GM12878 (cell line): ENCODE measurements around the gene ODAD4. TPM values are rescaled to one million over a fixed set of nuclear protein-coding genes. Genes with fewer than 3 reads are reported as not detected.

Source experiments
- BACH1 ChIP-seq: fragments of 450-650 bp; IDR thresholded peaks from 2 replicates; pipeline ENCODE4 v1.6.1; 2017; ENCODE audit warnings: mild to moderate bottlenecking, borderline replicate concordance
- CHD1 ChIP-seq: IDR thresholded peaks from 2 replicates; pipeline ENCODE4 v1.6.1; 2012; ENCODE audit warnings: low read depth, low read length, improper control_type of control experiment
- CHD4 ChIP-seq: fragments of 200-600 bp; sonication (generic); IDR thresholded peaks from 2 replicates; pipeline ENCODE4 v1.6.1; 2016; ENCODE audit warnings: mild to moderate bottlenecking
- CREB1 ChIP-seq: IDR thresholded peaks from 2 replicates; pipeline ENCODE4 v1.6.1; 2012; ENCODE audit warnings: low read depth, mild to moderate bottlenecking, inconsistent platforms
- E2F8 ChIP-seq: fragments of 450-650 bp; IDR thresholded peaks from 2 replicates; pipeline ENCODE4 v1.6.1; 2018; ENCODE audit warnings: mild to moderate bottlenecking, low read depth, moderate library complexity; ENCODE audit not compliant: partially characterized antibody
- GATAD2B ChIP-seq: fragments of 450-650 bp; conservative IDR thresholded peaks from 2 replicates; pipeline ENCODE4 v1.6.1; 2017; ENCODE audit warnings: low read depth, mild to moderate bottlenecking, moderate library complexity
- HCFC1 ChIP-seq: fragments of 150-350 bp; IDR thresholded peaks from 2 replicates; pipeline ENCODE4 v1.6.1; 2014; ENCODE audit warnings: low read length
- NR2F1 ChIP-seq: fragments of 450-650 bp; conservative IDR thresholded peaks from 2 replicates; pipeline ENCODE4 v1.6.1; 2017; ENCODE audit warnings: mild to moderate bottlenecking
- RELB ChIP-seq: fragments of 450-650 bp; IDR thresholded peaks from 2 replicates; pipeline ENCODE4 v1.6.1; 2017; ENCODE audit warnings: low read depth, mild to moderate bottlenecking, moderate library complexity
- YBX1 ChIP-seq: fragments of 450-650 bp; IDR thresholded peaks from 2 replicates; pipeline ENCODE4 v1.6.1; 2016; ENCODE audit warnings: antibody characterized with exemption
- polyA plus RNA-seq, 11 experiments: library from polyadenylated mRNA; depleted of rRNA in 4 of 11; unstranded in 6 of 11; stranded (reverse) in 5 of 11; fragments of >200 nt; fragmentation: Nextera tagmentation in 4 of 11; fragmentation: Illumina TruSeq in 1 of 11; extraction: Ambion mirVana in 4 of 11; extraction: Trizol in 1 of 11; gene quantifications; 1 replicate in 1 of 11; 2 replicates in 10 of 11; pipeline versions ENCODE4 v1.2.1 to v1.2.3, GENCODE V29; 2011 to 2016; ENCODE audit warnings: inconsistent platforms in 2 of 11, missing spikeins in 2 of 11, low read depth in 1 of 11
- total RNA-seq, 4 experiments: library from RNA; depleted of rRNA in 3 of 4; stranded (reverse); fragments of >200 nt in 3 of 4; fragmentation: Illumina TruSeq in 1 of 4; extraction: Trizol in 1 of 4; gene quantifications; 2 replicates each; pipeline versions ENCODE4 v1.2.1 to v1.2.3, GENCODE V29; 2013 to 2021

ODAD4 gene
- total and polyA plus RNA-seq, 10 of the 15 experiments (the other 5 are each of a cell fraction or from before 2014, with no cell fraction given): 0.10 to 0.73 (median 0.35) TPM

DNA sequence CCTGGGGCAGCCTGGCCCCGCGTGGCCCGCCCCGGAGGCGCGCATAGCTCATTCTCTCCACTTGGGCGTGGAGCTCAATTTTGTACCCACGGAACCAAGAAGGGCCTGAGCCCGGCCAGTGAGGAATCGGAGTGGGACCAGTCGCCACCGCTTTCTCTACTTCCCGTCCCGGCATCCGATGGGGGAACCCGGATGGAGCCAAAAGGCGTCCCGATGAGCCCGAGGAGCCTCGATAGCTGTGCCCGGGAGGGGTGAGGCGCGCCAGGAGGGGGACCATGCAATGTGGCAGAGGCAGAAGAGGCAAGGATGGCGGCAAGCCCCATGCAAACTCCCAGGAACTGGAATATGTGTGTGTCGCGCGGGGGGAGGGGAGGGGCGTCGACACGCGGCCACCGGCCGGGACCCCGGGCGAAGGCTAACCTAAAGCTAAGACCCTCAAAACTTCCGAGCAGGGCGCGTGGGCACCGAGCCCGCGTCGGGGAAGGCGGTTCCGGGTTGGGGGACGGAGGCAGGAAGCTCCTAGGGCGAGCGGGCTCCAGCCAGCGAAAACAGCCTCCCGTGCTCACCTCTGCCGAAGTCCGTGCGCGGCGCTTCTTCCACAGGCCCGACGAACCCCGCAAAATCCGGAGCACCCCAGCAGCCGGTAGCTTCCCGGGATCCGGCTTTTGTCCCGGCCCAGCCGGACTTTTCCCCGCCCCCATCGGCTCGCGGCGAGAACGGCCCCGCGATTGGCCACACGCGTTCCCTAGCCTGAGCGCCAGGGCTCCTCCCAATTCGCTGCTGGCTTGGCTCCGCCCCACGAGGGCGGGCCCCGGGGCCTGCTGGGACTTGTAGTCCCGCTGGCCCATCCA lies 11.9 kb upstream of the ODAD4 start, which contains the start of gene ACLY (continued):
- TF ChIP-seq BACH1: peak; percentile 16; the same call in 1 of the 2 replicates
- no peak for TF ChIP-seq YBX1
- TF ChIP-seq CREB1: peak; percentile 83
- TF ChIP-seq GATAD2B: peak; percentile 85
- TF ChIP-seq RELB: peak; percentile 45; the same call in 1 of the 2 replicates
- TF ChIP-seq HCFC1: peak; percentile 95
- no peak for TF ChIP-seq CHD4
- no peak for TF ChIP-seq E2F8
- TF ChIP-seq CHD1: 0 out of 2 replicates have a peak, but pooled peaks have one; percentile 57
- TF ChIP-seq NR2F1: 0 out of 2 replicates have a peak, but pooled peaks have one; percentile 13
